Astrocyte of the spinal cord (primary cell): ENCODE data around the gene TBC1D13.
A peak's percentile ranks its signal among the peaks of the same experiment; 100 is the strongest.
"Not testable (repeated sequence)": the region's sequence is repeated elsewhere in the genome, so short reads cannot be mapped to it uniquely, and the experiment has no call there.

Experiments used
- DNase-seq: peaks from one replicate; pipeline ENCODE4 v3.0.0; 2011; ENCODE audit warnings: low read depth, low spot score
- H3K4me3 ChIP-seq: 2 replicates; pipeline ENCODE4 v1.5.1; 2011; ENCODE audit warnings: low read depth, mild to moderate bottlenecking, low read length, moderate library complexity
- CTCF ChIP-seq: IDR thresholded peaks from 2 replicates; pipeline ENCODE4 v1.5.1; 2012; ENCODE audit warnings: low read depth, mild to moderate bottlenecking, low read length, inconsistent platforms
- in situ Hi-C: cut with HindIII; loops from 2 replicates; pipeline ENCODE4 v1.10.0; 2017; ENCODE audit warnings: low sequenced_read_pairs

TBC1D13 gene

GRCh38 chr9:128845186-128845931, 58.3 kb downstream of the TBC1D13 start:
- DNase-seq, result no peak
- no peak overlapping the region for H3K4me3 ChIP-seq
- in situ Hi-C loops, result no loop called here
- no peak for TF ChIP-seq CTCF

GRCh38 chr9:128846680-128847030, 59.6 kb downstream of the TBC1D13 start:
- DNase-seq, result no peak
- no peak for TF ChIP-seq CTCF
- in situ Hi-C loops, result no loop called here
- H3K4me3 ChIP-seq, result no peak overlapping the region

- in situ Hi-C loops, result no loop called here
- no peak for TF ChIP-seq CTCF
Measured at GRCh38 chr9:128847803-128848202, 60.8 kb downstream of the TBC1D13 start.

GRCh38 chr9:128851024-128851423, 64.0 kb downstream of the TBC1D13 start:
- in situ Hi-C loops, H3K4me3 ChIP-seq, DNase-seq: not testable (repeated sequence)

More at GRCh38 chr9:128847803-128848202, 60.8 kb downstream of the TBC1D13 start:
- DNase-seq, result no peak
- no peak overlapping the region for H3K4me3 ChIP-seq

- TF ChIP-seq CTCF, result peak; percentile 23
- peak; percentile 34 for DNase-seq
Measured at GRCh38 chr9:128851779-128852600, 64.9 kb downstream of the TBC1D13 start.

GRCh38 chr9:128852646-128853045, 65.6 kb downstream of the TBC1D13 start:
- in situ Hi-C loops, H3K4me3 ChIP-seq, DNase-seq: not testable (repeated sequence)

More at GRCh38 chr9:128851779-128852600, 64.9 kb downstream of the TBC1D13 start:
- in situ Hi-C loops, H3K4me3 ChIP-seq: not testable (repeated sequence)

GRCh38 chr9:128854454-128854853, 67.4 kb downstream of the TBC1D13 start:
- DNase-seq, in situ Hi-C loops: not testable (repeated sequence)

GRCh38 chr9:128858476-128858875, 71.4 kb downstream of the TBC1D13 start:
- H3K4me3 ChIP-seq, DNase-seq, in situ Hi-C loops: not testable (repeated sequence)

More at GRCh38 chr9:128854454-128854853, 67.4 kb downstream of the TBC1D13 start:
- H3K4me3 ChIP-seq, result not testable (repeated sequence)
